IgD-negative memory B cell (primary cell): ENCODE measurements around the gene TINCR. TPM values are rescaled to one million over a fixed set of nuclear protein-coding genes. Genes with fewer than 3 reads are reported as not detected.

Source experiments
- H3K27ac Mint-ChIP-seq, 3 donors: one replicate each; pipeline ENCODE4 v1.8.0; 2020 to 2022; ENCODE audit warnings: mild to moderate bottlenecking in 3 of 3, mixed read lengths in 3 of 3, moderate library complexity in 1 of 3
- H3K27me3 Mint-ChIP-seq: one replicate; pipeline ENCODE4 v1.8.0; 2021; ENCODE audit warnings: mixed read lengths
- H3K36me3 Mint-ChIP-seq: one replicate; pipeline ENCODE4 v1.8.0; 2020; ENCODE audit warnings: mild to moderate bottlenecking, mixed read lengths
- H3K4me1 Mint-ChIP-seq, 3 donors: one replicate each; pipeline ENCODE4 v1.8.0; 2020 to 2022; ENCODE audit warnings: mixed read lengths in 3 of 3, mild to moderate bottlenecking in 1 of 3
- H3K4me3 Mint-ChIP-seq, 4 donors: one replicate each; pipeline ENCODE4 v1.8.0; 2020 to 2022; ENCODE audit warnings: mild to moderate bottlenecking in 4 of 4, mixed read lengths in 4 of 4, moderate library complexity in 3 of 4
- H3K9me3 Mint-ChIP-seq, 3 donors: one replicate each; pipeline ENCODE4 v1.8.0; 2020 to 2021; ENCODE audit warnings: mixed read lengths in 3 of 3, mild to moderate bottlenecking in 1 of 3
- polyA plus RNA-seq: library from polyadenylated mRNA; unstranded; fragments of 300-500 nt; fragmentation: Illumina TruSeq; gene quantifications from one replicate; pipeline ENCODE4 v1.2.3, GENCODE V29; 2021

Gene TINCR
- polyA plus RNA-seq, 1 donor from 2014 or later: not detected

- Mint-ChIP-seq H3K27ac (no peak overlapping the region), H3K9me3 (peaks cover 2 to 9% (median 3%) of the 10 kb centered on the region in 3 donors), H3K4me1 (no peaks in the 10 kb centered on the region), H3K27me3 (peaks cover 2% of the 10 kb centered on the region), H3K4me3 (no peak overlapping the region), H3K36me3 (no peaks in the 10 kb centered on the region)
These were observed 43.7 kb downstream of the TINCR start for GRCh38 chr19:5524081-5524480.

- Mint-ChIP-seq H3K27ac (no peak overlapping the region), H3K4me3 (no peak overlapping the region), H3K27me3 (peaks cover 4% of the 10 kb centered on the region), H3K36me3 (no peaks in the 10 kb centered on the region), H3K4me1 (no peaks in the 10 kb centered on the region), H3K9me3 (peaks cover 3 to 13% (median 3%) of the 10 kb centered on the region in 3 donors)
These were observed 45.6 kb downstream of the TINCR start for GRCh38 chr19:5522106-5522505.

GRCh38 chr19:5520501-5520900 is 47.3 kb downstream of the TINCR start:
- no peak overlapping the region for H3K27ac Mint-ChIP-seq
- no peak overlapping the region for H3K4me3 Mint-ChIP-seq
- peaks cover 0 to 2% (median 0%) of the 10 kb centered on the region in 3 donors for H3K4me1 Mint-ChIP-seq
- peaks cover 6 to 27% (median 16%) of the 10 kb centered on the region in 3 donors for H3K9me3 Mint-ChIP-seq
- H3K27me3 Mint-ChIP-seq: peaks cover 4% of the 10 kb centered on the region
- no peaks in the 10 kb centered on the region for H3K36me3 Mint-ChIP-seq

- Mint-ChIP-seq H3K36me3 (no peaks in the 10 kb centered on the region), H3K27ac (no peak overlapping the region), H3K4me1 (peaks cover 0 to 2% (median 0%) of the 10 kb centered on the region in 3 donors), H3K27me3 (peaks cover 4% of the 10 kb centered on the region), H3K9me3 (peaks cover 6 to 28% (median 17%) of the 10 kb centered on the region in 3 donors), H3K4me3 (no peak overlapping the region)
These were observed 48.7 kb downstream of the TINCR start for GRCh38 chr19:5519076-5519475.

- no peaks in the 10 kb centered on the region for H3K36me3 Mint-ChIP-seq
- no peak overlapping the region for H3K27ac Mint-ChIP-seq
- peaks cover 6 to 32% (median 17%) of the 10 kb centered on the region in 3 donors for H3K9me3 Mint-ChIP-seq
- H3K4me3 Mint-ChIP-seq: no peak overlapping the region
- H3K4me1 Mint-ChIP-seq: peaks cover 0 to 2% (median 0%) of the 10 kb centered on the region in 3 donors
- H3K27me3 Mint-ChIP-seq: peaks cover 1% of the 10 kb centered on the region
These were observed 52.0 kb downstream of the TINCR start for GRCh38 chr19:5515737-5516136.

GRCh38 chr19:5514001-5514400 is 53.8 kb downstream of the TINCR start:
- Mint-ChIP-seq H3K4me3 (no peak overlapping the region), H3K27ac (no peak overlapping the region), H3K36me3 (peaks cover 2% of the 10 kb centered on the region), H3K9me3 (peaks cover 4 to 26% (median 14%) of the 10 kb centered on the region in 3 donors), H3K27me3 (peaks cover 3% of the 10 kb centered on the region), H3K4me1 (peaks cover 0 to 2% (median 0%) of the 10 kb centered on the region in 3 donors)

GRCh38 chr19:5512715-5513114 is 55.0 kb downstream of the TINCR start:
- H3K4me1 Mint-ChIP-seq: peaks cover 0 to 2% (median 0%) of the 10 kb centered on the region in 3 donors
- peaks cover 2% of the 10 kb centered on the region for H3K36me3 Mint-ChIP-seq
- peaks cover 4 to 26% (median 14%) of the 10 kb centered on the region in 3 donors for H3K9me3 Mint-ChIP-seq
- peaks cover 1% of the 10 kb centered on the region for H3K27me3 Mint-ChIP-seq
- no peak overlapping the region for H3K4me3 Mint-ChIP-seq
- H3K27ac Mint-ChIP-seq: no peak overlapping the region

Other genes starting within 250 kb of the TINCR start
- 0.86 TPM for gene PTPRS, start 227.1 kb downstream of the TINCR start, polyA plus RNA-seq
- not detected for gene ZNRF4, start 112.5 kb downstream of the TINCR start, polyA plus RNA-seq
- gene SAFB2, start 54.8 kb upstream of the TINCR start, polyA plus RNA-seq: 70.8 TPM
- gene SAFB, start 55.1 kb upstream of the TINCR start, polyA plus RNA-seq: 110 TPM
- 107 TPM for gene MICOS13, start 112.6 kb upstream of the TINCR start, polyA plus RNA-seq
- 2.1 TPM for gene HSD11B1L, start 113.1 kb upstream of the TINCR start, polyA plus RNA-seq
- 2,640 TPM for gene RPL36, start 122.3 kb upstream of the TINCR start, polyA plus RNA-seq
- 38.5 TPM for gene LONP1, start 152.2 kb upstream of the TINCR start, polyA plus RNA-seq
- gene CATSPERD, start 152.7 kb upstream of the TINCR start, polyA plus RNA-seq: not detected
- gene PRR22, start 216.8 kb upstream of the TINCR start, polyA plus RNA-seq: not detected
- 35.2 TPM for gene DUS3L, start 223.2 kb upstream of the TINCR start, polyA plus RNA-seq
- gene NRTN, start 237.1 kb upstream of the TINCR start, polyA plus RNA-seq: not detected